Gastrocnemius medialis (tissue), 4 donors: ENCODE measurements around the gene ARHGEF7. TPM values are rescaled to one million over a fixed set of nuclear protein-coding genes. Genes with fewer than 3 reads are reported as not detected.
"Not testable (repeated sequence)": the region's sequence is repeated elsewhere in the genome, so short reads cannot be mapped to it uniquely, and the experiment has no call there.

Experiments used
- ATAC-seq, 2 donors: fragments of 150-250 bp; one replicate each; pipeline ENCODE4 v1.9.1; 2016
- DNase-seq, 2 donors: peaks; one replicate each; pipeline ENCODE4 v3.0.0-alpha.2; 2019
- H3K27ac ChIP-seq, 4 donors: fragments of 200-600 bp; sonication (generic); 1 replicate in 1 of 4; 2 replicates in 3 of 4; pipeline ENCODE4 v1.5.1; 2016 to 2018; ENCODE audit warnings: mild to moderate bottlenecking in 2 of 4, moderate library complexity in 1 of 4
- H3K27me3 ChIP-seq, 3 donors: fragments of 200-600 bp; sonication (generic) in 2 of 3; 1 replicate in 1 of 3; 2 replicates in 2 of 3; pipeline versions ENCODE4 v1.5.1 to v1.6.0; 2016 to 2019; ENCODE audit warnings: mild to moderate bottlenecking in 1 of 3, moderate library complexity in 1 of 3
- H3K36me3 ChIP-seq, 2 donors: fragments of 200-600 bp; sonication (generic) in 1 of 2; one replicate each; pipeline ENCODE4 v1.5.1; 2017 to 2018
- H3K4me1 ChIP-seq, 2 donors: fragments of 200-600 bp; sonication (generic) in 1 of 2; one replicate each; pipeline ENCODE4 v1.5.1; 2016 to 2017; ENCODE audit warnings: mild to moderate bottlenecking in 2 of 2
- H3K4me3 ChIP-seq, 4 donors: fragments of 200-600 bp; sonication (generic) in 3 of 4; 1 replicate in 1 of 4; 2 replicates in 3 of 4; pipeline ENCODE4 v1.5.1; 2016 to 2019; ENCODE audit warnings: mild to moderate bottlenecking in 2 of 4
- H3K9me3 ChIP-seq, 3 donors: fragments of 200-600 bp; sonication (generic) in 2 of 3; 1 replicate in 1 of 3; 2 replicates in 2 of 3; pipeline ENCODE4 v1.5.1; 2016 to 2019
- CTCF ChIP-seq, 5 experiments: fragments of 450-650 bp in 3 of 5; fragments of 200-600 bp in 2 of 5; sonication (generic) in 2 of 5; IDR thresholded peaks in 4 of 5; conservative IDR thresholded peaks in 1 of 5; 1 replicate in 4 of 5; 2 replicates in 1 of 5; pipeline ENCODE4 v1.5.1; 2016 to 2019; ENCODE audit warnings: antibody characterized with exemption in 5 of 5, mild to moderate bottlenecking in 3 of 5, moderate library complexity in 3 of 5
- POLR2A ChIP-seq, 2 donors: fragments of 450-650 bp; IDR thresholded peaks; one replicate each; pipeline ENCODE4 v1.6.1; 2017; ENCODE audit warnings: antibody characterized with exemption in 2 of 2, mild to moderate bottlenecking in 2 of 2, moderate library complexity in 2 of 2
- in situ Hi-C, 4 donors: fragments of 200-750 bp; cut with MboI; loops; one replicate each; pipeline versions ENCODE4 v1.15.0 to v1.8.0; 2017; ENCODE audit warnings: low sequenced_read_pairs in 4 of 4
- intact Hi-C: fragments of 100-400 bp; cut with DNase I; formaldehyde crosslinking; loops from one replicate; pipeline ENCODE4 v1.15.1; 2023; ENCODE audit warnings: low total_unique reads
- total RNA-seq, 4 donors: library from RNA; depleted of rRNA; stranded (reverse); fragments of >200 nt; gene quantifications; one replicate each; pipeline versions ENCODE4 v1.1.0 to v1.2.3, GENCODE V29; 2016

Gene ARHGEF7
- total RNA-seq = 10 to 100 TPM; 24.5 to 56.9 (median 31.3) TPM

- Histone ChIP-seq H3K4me3 (peak within 1 kb of the TSS; percentile 63 to 70 (median 70)), H3K36me3 (no peaks in the 10 kb centered on the region), H3K27me3 (peaks cover 0 to 4% (median 0%) of the 10 kb centered on the region in 3 donors), H3K27ac (peak within 1 kb of the TSS; percentile 72 to 82 (median 79)), H3K9me3 (no peaks in the 10 kb centered on the region), H3K4me1 (peaks cover 9 to 12% of the 10 kb centered on the region in 2 donors)
- ATAC-seq (peak; percentile 63 to 73), DNase-seq (no peak)
- in situ Hi-C loops (no loop called here), intact Hi-C loops (loop anchor here (5.0 kb wide), 1 partner anchor 37 kb away; no protein-coding TSS in a partner anchor)
- TF ChIP-seq CTCF (IDR thresholded peaks at IDR 0.05 in 4 of 5, conservative IDR thresholded peaks at IDR 0.05 in 1 of 5) = no peak
- TF ChIP-seq POLR2A (IDR thresholded peaks at IDR 0.05) = peak in 1 of 2 donors; percentile 11
These were observed at the start of gene ARHGEF7 for GRCh38 chr13:111115061-111115964. Gene ARHGEF7, plus strand, starts transcription at chr13:111115310. Its CDS starts 217 bp downstream, at chr13:111115527.

- intact Hi-C loops = loop anchor here (2.0 kb wide), 1 partner anchor 57 kb away; no protein-coding TSS in a partner anchor
- H3K4me3 ChIP-seq = no peak overlapping the region
- no peaks in the 10 kb centered on the region for H3K9me3 ChIP-seq
- ATAC-seq (no peak), DNase-seq (no peak)
- no peaks in the 10 kb centered on the region for H3K27me3 ChIP-seq
- peaks cover 2 to 17% of the 10 kb centered on the region in 2 donors for H3K4me1 ChIP-seq
- no peak overlapping the region for H3K27ac ChIP-seq
- in situ Hi-C loops = loop anchor here in 1 of 4 donors (10.0 kb wide), 1 partner anchor 159 kb away; no protein-coding TSS in a partner anchor
- H3K36me3 ChIP-seq = no peaks in the 10 kb centered on the region
- TF ChIP-seq POLR2A (IDR thresholded peaks at IDR 0.05) (no peak), CTCF (IDR thresholded peaks at IDR 0.05 in 4 of 5, conservative IDR thresholded peaks at IDR 0.05 in 1 of 5) (no peak)
These were observed 49.4 kb upstream of the ARHGEF7 start for GRCh38 chr13:111065698-111066097.

- intact Hi-C loops (loop anchor here (2.0 kb wide), 1 partner anchor 56 kb away; no protein-coding TSS in a partner anchor), in situ Hi-C loops (loop anchor here in 1 of 4 donors (10.0 kb wide), 1 partner anchor 158 kb away; no protein-coding TSS in a partner anchor)
- ATAC-seq (no peak), DNase-seq (no peak)
- TF ChIP-seq POLR2A (IDR thresholded peaks at IDR 0.05) = no peak
- Histone ChIP-seq H3K4me1 (peaks cover 2 to 16% of the 10 kb centered on the region in 2 donors), H3K27ac (peak overlapping the region in 1 of 4 donors; percentile 87), H3K4me3 (peak overlapping the region in 1 of 4 donors; percentile 75), H3K36me3 (no peaks in the 10 kb centered on the region), H3K9me3 (no peaks in the 10 kb centered on the region), H3K27me3 (no peaks in the 10 kb centered on the region)
These were observed 48.6 kb upstream of the ARHGEF7 start for GRCh38 chr13:111066544-111066943.

- ATAC-seq (no peak), DNase-seq (no peak)
- intact Hi-C loops (no loop called here), in situ Hi-C loops (loop anchor here in 1 of 4 donors (10.0 kb wide), 1 partner anchor 157 kb away; no protein-coding TSS in a partner anchor)
- Histone ChIP-seq H3K4me1 (peaks cover 2 to 11% of the 10 kb centered on the region in 2 donors), H3K27ac (peak overlapping the region; percentile 76 to 87 (median 81)), H3K36me3 (no peaks in the 10 kb centered on the region), H3K27me3 (no peaks in the 10 kb centered on the region), H3K9me3 (no peaks in the 10 kb centered on the region), H3K4me3 (peak overlapping the region; percentile 66 to 75 (median 72))
- TF ChIP-seq POLR2A (IDR thresholded peaks at IDR 0.05) (no peak), CTCF (IDR thresholded peaks at IDR 0.05 in 4 of 5, conservative IDR thresholded peaks at IDR 0.05 in 1 of 5) (peak in 1 of 5 experiments; percentile 13)
These were observed 47.1 kb upstream of the ARHGEF7 start for GRCh38 chr13:111068009-111068350.

- peaks cover 0 to 15% (median 0%) of the 10 kb centered on the region in 3 donors for H3K9me3 ChIP-seq
- H3K4me3 ChIP-seq, intact Hi-C loops, H3K36me3 ChIP-seq, DNase-seq, H3K27ac ChIP-seq, H3K27me3 ChIP-seq, ATAC-seq, H3K4me1 ChIP-seq: not testable (repeated sequence)
- in situ Hi-C loops = loop anchor here in 1 of 4 donors (5.0 kb wide), 1 partner anchor 141 kb away; no protein-coding TSS in a partner anchor
These were observed 44.0 kb upstream of the ARHGEF7 start for GRCh38 chr13:111071120-111071519.

- H3K27me3 ChIP-seq, H3K4me3 ChIP-seq, H3K27ac ChIP-seq, intact Hi-C loops, DNase-seq, ATAC-seq, H3K36me3 ChIP-seq, H3K4me1 ChIP-seq: not testable (repeated sequence)
- in situ Hi-C loops = loop anchor here in 1 of 4 donors (5.0 kb wide), 1 partner anchor 141 kb away; no protein-coding TSS in a partner anchor
- peaks cover 0 to 15% (median 0%) of the 10 kb centered on the region in 3 donors for H3K9me3 ChIP-seq
These were observed 43.6 kb upstream of the ARHGEF7 start for GRCh38 chr13:111071526-111071925.
